Neural crest cell (in vitro differentiated cells): ENCODE measurements around the gene ARHGAP10. TPM values are rescaled to one million over a fixed set of nuclear protein-coding genes. Genes with fewer than 3 reads are reported as not detected.

Experiments used
- DNase-seq: peaks from one replicate; pipeline ENCODE4 v3.0.0; 2021; ENCODE audit warnings: low read depth, mixed read lengths, low spot score
- H3K27ac Mint-ChIP-seq: one replicate; pipeline ENCODE4 v1.8.0; 2021; ENCODE audit warnings: mild to moderate bottlenecking, mixed read lengths; ENCODE audit not compliant: unreplicated experiment
- H3K27me3 Mint-ChIP-seq: 2 replicates; pipeline ENCODE4 v1.8.0; 2021; ENCODE audit warnings: low read depth, mild to moderate bottlenecking, mixed read lengths
- H3K36me3 Mint-ChIP-seq: 2 replicates; pipeline ENCODE4 v1.8.0; 2021; ENCODE audit warnings: low read depth, mild to moderate bottlenecking, mixed read lengths
- H3K4me1 Mint-ChIP-seq: 2 replicates; pipeline ENCODE4 v1.8.0; 2021; ENCODE audit warnings: mixed read lengths
- H3K4me3 Mint-ChIP-seq: one replicate; pipeline ENCODE4 v1.8.0; 2021; ENCODE audit warnings: mild to moderate bottlenecking, mixed read lengths
- H3K9me3 Mint-ChIP-seq: 2 replicates; pipeline ENCODE4 v1.8.0; 2021; ENCODE audit warnings: mixed read lengths
- CTCF ChIP-seq: fragments of 200-600 bp; sonication (generic); conservative IDR thresholded peaks from 2 replicates; pipeline ENCODE4 v1.5.0; 2021; ENCODE audit warnings: antibody characterized with exemption, mild to moderate bottlenecking
- total RNA-seq: library from RNA; stranded (reverse); gene quantifications from 2 replicates; pipeline ENCODE4 v1.2.1, GENCODE V29; 2021

The ARHGAP10 gene
- total RNA-seq, 1 donor from 2014 or later: 4.0 TPM

- H3K4me3 Mint-ChIP-seq: no peak overlapping the region
- H3K9me3 Mint-ChIP-seq: no peaks in the 10 kb centered on the region
- no peak for TF ChIP-seq CTCF
- H3K4me1 Mint-ChIP-seq: no peaks in the 10 kb centered on the region
- no peak for DNase-seq
- H3K27ac Mint-ChIP-seq: no peak overlapping the region
- H3K36me3 Mint-ChIP-seq: no peaks in the 10 kb centered on the region
- peaks cover 8% of the 10 kb centered on the region for H3K27me3 Mint-ChIP-seq
Measured at GRCh38 chr4:147864607-147865006, 132.7 kb downstream of the ARHGAP10 start.

GRCh38 chr4:147865926-147866325 is 134.0 kb downstream of the ARHGAP10 start:
- TF ChIP-seq CTCF: no peak
- H3K4me1 Mint-ChIP-seq: no peaks in the 10 kb centered on the region
- H3K27ac Mint-ChIP-seq: no peak overlapping the region
- no peaks in the 10 kb centered on the region for H3K36me3 Mint-ChIP-seq
- no peak overlapping the region for H3K4me3 Mint-ChIP-seq
- no peak for DNase-seq
- peaks cover 8% of the 10 kb centered on the region for H3K27me3 Mint-ChIP-seq
- no peaks in the 10 kb centered on the region for H3K9me3 Mint-ChIP-seq

- peak; percentile 100 for TF ChIP-seq CTCF
- Mint-ChIP-seq H3K27me3 (peaks cover 8% of the 10 kb centered on the region), H3K4me1 (no peaks in the 10 kb centered on the region), H3K27ac (no peak overlapping the region), H3K36me3 (no peaks in the 10 kb centered on the region), H3K4me3 (no peak overlapping the region), H3K9me3 (no peaks in the 10 kb centered on the region)
- DNase-seq: peak; percentile 96
Measured at GRCh38 chr4:147866532-147867271, 134.8 kb downstream of the ARHGAP10 start.

- no peak for TF ChIP-seq CTCF
- H3K9me3 Mint-ChIP-seq: no peaks in the 10 kb centered on the region
- H3K36me3 Mint-ChIP-seq: no peaks in the 10 kb centered on the region
- no peaks in the 10 kb centered on the region for H3K4me1 Mint-ChIP-seq
- H3K27ac Mint-ChIP-seq: no peak overlapping the region
- DNase-seq: no peak
- no peak overlapping the region for H3K4me3 Mint-ChIP-seq
- no peaks in the 10 kb centered on the region for H3K27me3 Mint-ChIP-seq
Measured at GRCh38 chr4:147874109-147874508, 142.2 kb downstream of the ARHGAP10 start.

- no peaks in the 10 kb centered on the region for H3K4me1 Mint-ChIP-seq
- H3K27me3 Mint-ChIP-seq: no peaks in the 10 kb centered on the region
- no peak for DNase-seq
- H3K36me3 Mint-ChIP-seq: no peaks in the 10 kb centered on the region
- no peaks in the 10 kb centered on the region for H3K9me3 Mint-ChIP-seq
- no peak overlapping the region for H3K27ac Mint-ChIP-seq
- no peak overlapping the region for H3K4me3 Mint-ChIP-seq
- no peak for TF ChIP-seq CTCF
Measured at GRCh38 chr4:147877308-147877771, 145.5 kb downstream of the ARHGAP10 start.
